Kidney epithelial cell (primary cell): ENCODE data around the gene CYP27A1. TPM values are rescaled to one million over a fixed set of nuclear protein-coding genes. Genes with fewer than 3 reads are reported as not detected.

Experiments used
- DNase-seq: peaks from one replicate; pipeline ENCODE4 v3.0.0-alpha.2; 2010; ENCODE audit warnings: low read depth
- H3K27me3 ChIP-seq: 2 replicates; pipeline ENCODE4 v1.6.0; 2011; ENCODE audit warnings: low read length; ENCODE audit not compliant: control insufficient read depth, insufficient read depth
- H3K36me3 ChIP-seq: 2 replicates; pipeline ENCODE4 v1.5.1; 2011; ENCODE audit warnings: low read length; ENCODE audit not compliant: control insufficient read depth, insufficient read depth
- H3K4me3 ChIP-seq: 2 replicates; pipeline ENCODE4 v1.5.1; 2011; ENCODE audit warnings: low read depth, mild to moderate bottlenecking, control low read depth, low read length
- CTCF ChIP-seq: IDR thresholded peaks from 2 replicates; pipeline ENCODE4 v1.5.1; 2011; ENCODE audit warnings: mild to moderate bottlenecking, moderate library complexity, low read length, control low read depth, inconsistent platforms; ENCODE audit not compliant: insufficient read depth, poor library complexity, severe bottlenecking
- total RNA-seq: library from RNA; depleted of rRNA; stranded (reverse); fragments of >200 nt; gene quantifications from 2 replicates; pipeline ENCODE4 v1.2.3, GENCODE V29; 2015

The CYP27A1 gene
- total RNA-seq, 1 donor from 2014 or later, result 25.3 TPM

- H3K4me3 ChIP-seq, result no peak overlapping the region
- no peak for TF ChIP-seq CTCF
- H3K27me3 ChIP-seq, result no peaks in the 10 kb centered on the region
- no peaks in the 10 kb centered on the region for H3K36me3 ChIP-seq
- DNase-seq, result no peak
Observed at GRCh38 chr2:218810256-218810655, 28.3 kb downstream of the CYP27A1 start.

GRCh38 chr2:218811382-218811781 is 29.4 kb downstream of the CYP27A1 start:
- Histone ChIP-seq H3K36me3 (no peaks in the 10 kb centered on the region), H3K4me3 (no peak overlapping the region), H3K27me3 (no peaks in the 10 kb centered on the region)
- no peak for DNase-seq
- no peak for TF ChIP-seq CTCF

- H3K27me3 ChIP-seq, result no peaks in the 10 kb centered on the region
- no peaks in the 10 kb centered on the region for H3K36me3 ChIP-seq
- H3K4me3 ChIP-seq, result no peak overlapping the region
- TF ChIP-seq CTCF, result no peak
- no peak for DNase-seq
Observed at GRCh38 chr2:218812096-218812815, 30.3 kb downstream of the CYP27A1 start.

GRCh38 chr2:218812861-218813260 is 30.9 kb downstream of the CYP27A1 start:
- H3K4me3 ChIP-seq, result no peak overlapping the region
- no peak for TF ChIP-seq CTCF
- DNase-seq, result no peak
- no peaks in the 10 kb centered on the region for H3K36me3 ChIP-seq
- no peaks in the 10 kb centered on the region for H3K27me3 ChIP-seq

GRCh38 chr2:218813771-218814460 is 32.0 kb downstream of the CYP27A1 start:
- H3K36me3 ChIP-seq, result no peaks in the 10 kb centered on the region
- DNase-seq, result no peak
- no peaks in the 10 kb centered on the region for H3K27me3 ChIP-seq
- no peak overlapping the region for H3K4me3 ChIP-seq
- TF ChIP-seq CTCF, result no peak
